ENCODE data around the gene IKZF3.
A peak's percentile ranks its signal among the peaks of the same experiment; 100 is the strongest.

Gene IKZF3

DNA sequence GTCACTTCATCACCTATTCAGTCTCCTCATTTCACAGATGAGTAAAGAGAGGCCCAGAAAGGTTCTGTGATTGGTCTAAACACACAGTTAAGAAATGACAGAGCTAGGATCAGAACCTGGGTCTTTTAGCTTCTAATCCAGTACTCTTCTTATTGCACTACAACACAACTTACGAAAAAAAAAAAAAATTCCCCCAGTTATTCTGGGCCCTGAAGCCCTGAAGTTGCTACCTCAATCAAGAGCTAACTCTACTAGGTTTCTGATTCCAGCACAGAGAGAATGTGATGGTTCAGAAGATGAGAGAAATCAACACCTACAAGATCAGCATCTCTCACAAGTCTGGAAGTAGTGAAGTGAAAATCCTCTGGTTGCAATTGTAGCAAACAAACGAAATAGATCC, 89.1 kb downstream of the IKZF3 start:
- no peak for DNase-seq (ENCODE audit: low read depth)
- TF ChIP-seq, protein P1, sequence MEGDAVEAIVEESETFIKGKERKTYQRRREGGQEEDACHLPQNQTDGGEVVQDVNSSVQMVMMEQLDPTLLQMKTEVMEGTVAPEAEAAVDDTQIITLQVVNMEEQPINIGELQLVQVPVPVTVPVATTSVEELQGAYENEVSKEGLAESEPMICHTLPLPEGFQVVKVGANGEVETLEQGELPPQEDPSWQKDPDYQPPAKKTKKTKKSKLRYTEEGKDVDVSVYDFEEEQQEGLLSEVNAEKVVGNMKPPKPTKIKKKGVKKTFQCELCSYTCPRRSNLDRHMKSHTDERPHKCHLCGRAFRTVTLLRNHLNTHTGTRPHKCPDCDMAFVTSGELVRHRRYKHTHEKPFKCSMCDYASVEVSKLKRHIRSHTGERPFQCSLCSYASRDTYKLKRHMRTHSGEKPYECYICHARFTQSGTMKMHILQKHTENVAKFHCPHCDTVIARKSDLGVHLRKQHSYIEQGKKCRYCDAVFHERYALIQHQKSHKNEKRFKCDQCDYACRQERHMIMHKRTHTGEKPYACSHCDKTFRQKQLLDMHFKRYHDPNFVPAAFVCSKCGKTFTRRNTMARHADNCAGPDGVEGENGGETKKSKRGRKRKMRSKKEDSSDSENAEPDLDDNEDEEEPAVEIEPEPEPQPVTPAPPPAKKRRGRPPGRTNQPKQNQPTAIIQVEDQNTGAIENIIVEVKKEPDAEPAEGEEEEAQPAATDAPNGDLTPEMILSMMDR (conservative IDR thresholded peaks at IDR 0.05; ENCODE audit: control insufficient read depth, insufficient read depth, low read depth, low read length) = no peak
- H3K4me3 ChIP-seq (ENCODE audit: control insufficient read depth, low read depth, low read length) = no peak overlapping the region

DNA sequence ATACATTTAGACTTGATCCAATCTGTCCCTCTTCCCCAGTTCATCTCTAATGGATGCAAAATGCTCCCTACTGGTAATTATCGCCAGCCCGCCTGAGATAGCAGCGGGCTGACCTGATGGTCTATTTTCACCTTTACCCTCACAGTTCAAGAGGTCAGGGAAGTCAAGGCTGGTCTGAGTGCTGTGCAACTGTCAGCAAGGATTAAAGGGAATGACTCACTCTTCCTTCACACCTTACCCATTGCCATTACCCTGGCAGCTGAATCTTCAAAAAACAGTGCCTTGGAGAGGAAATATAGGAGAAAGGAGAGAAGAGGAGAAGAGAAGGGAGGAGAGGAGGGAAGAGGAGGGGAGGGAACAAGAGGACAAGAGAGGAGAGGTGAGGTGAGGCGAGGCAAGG, 90.1 kb downstream of the IKZF3 start:
- no peak for DNase-seq (ENCODE audit: low read depth)
- TF ChIP-seq, protein P1 (conservative IDR thresholded peaks at IDR 0.05; ENCODE audit: control insufficient read depth, insufficient read depth, low read depth, low read length) = no peak
- H3K4me3 ChIP-seq (ENCODE audit: control insufficient read depth, low read depth, low read length) = no peak overlapping the region

DNA sequence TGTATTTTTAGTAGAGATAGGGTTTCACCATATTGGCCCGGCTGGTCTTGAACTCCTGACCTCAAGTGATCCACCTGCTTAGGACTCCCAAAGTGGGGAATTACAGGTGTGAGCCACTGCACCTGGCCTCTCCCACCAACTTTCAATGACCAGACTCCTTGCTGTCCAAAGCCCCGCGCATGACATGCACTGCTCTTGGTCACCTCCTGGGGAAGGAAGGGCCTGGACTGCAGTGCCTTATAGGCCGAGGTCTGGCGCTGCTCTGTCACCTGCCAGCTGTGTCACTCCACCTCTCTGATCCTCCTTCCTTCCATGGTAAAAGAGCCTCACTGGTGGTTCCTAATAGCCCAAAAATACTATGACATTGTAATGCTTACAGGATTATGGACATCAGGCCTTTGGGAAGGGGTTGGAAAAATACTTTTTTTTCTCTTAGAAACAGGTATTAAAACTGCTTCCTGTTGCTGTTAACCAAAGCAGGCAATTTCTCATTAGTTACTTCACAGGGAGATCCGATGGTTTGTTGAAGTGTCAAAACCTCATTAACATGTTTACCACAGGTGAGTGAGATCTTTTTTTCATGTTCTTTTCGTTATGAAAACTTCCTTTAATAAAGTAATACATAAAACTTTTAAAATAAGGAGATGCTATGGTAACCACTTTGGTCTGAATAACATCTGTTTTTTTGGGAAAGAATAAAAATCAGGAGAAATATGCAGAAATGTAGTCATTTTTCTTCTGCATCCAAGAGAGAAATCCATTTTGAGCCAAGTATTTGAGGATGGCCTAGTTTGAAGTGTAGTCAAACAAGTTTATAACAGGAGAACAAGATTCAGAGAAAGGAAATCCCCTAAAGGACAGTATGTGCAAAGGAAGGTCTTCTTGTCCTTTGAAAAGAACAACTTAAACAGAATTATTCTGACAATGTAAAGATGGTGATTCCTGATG, 90.9 kb downstream of the IKZF3 start:
- H3K4me3 ChIP-seq (ENCODE audit: control insufficient read depth, low read depth, low read length) = no peak overlapping the region

DNA sequence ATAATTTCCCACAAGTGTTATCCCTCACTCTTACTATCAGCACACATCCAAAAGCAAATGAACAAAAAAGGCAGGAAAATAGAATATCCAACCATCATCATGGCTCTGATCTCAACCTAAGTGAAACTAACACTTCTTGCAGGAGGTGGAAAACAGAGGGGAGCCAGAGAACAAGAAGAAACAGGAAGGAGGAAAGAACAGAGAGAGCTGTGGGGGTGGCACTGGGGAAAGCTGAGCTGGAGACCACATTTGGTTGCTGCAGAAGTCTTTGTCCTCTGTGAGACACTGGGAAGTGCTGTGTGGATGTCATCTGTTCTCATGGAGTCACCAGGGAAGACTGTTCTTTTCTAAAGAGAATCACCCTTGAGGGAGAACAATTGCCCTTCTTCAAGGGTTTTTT, 91.7 kb downstream of the IKZF3 start:
- no peak for DNase-seq (ENCODE audit: low read depth)
- TF ChIP-seq, protein P1 (conservative IDR thresholded peaks at IDR 0.05; ENCODE audit: control insufficient read depth, insufficient read depth, low read depth, low read length) = no peak
- no peak overlapping the region for H3K4me3 ChIP-seq (ENCODE audit: control insufficient read depth, low read depth, low read length)

More for the DNA sequence above, 90.9 kb downstream of the IKZF3 start:
- TF ChIP-seq, protein P1 (conservative IDR thresholded peaks at IDR 0.05; ENCODE audit: control insufficient read depth, insufficient read depth, low read depth, low read length) = no peak
- DNase-seq (ENCODE audit: low read depth) = no peak

DNA sequence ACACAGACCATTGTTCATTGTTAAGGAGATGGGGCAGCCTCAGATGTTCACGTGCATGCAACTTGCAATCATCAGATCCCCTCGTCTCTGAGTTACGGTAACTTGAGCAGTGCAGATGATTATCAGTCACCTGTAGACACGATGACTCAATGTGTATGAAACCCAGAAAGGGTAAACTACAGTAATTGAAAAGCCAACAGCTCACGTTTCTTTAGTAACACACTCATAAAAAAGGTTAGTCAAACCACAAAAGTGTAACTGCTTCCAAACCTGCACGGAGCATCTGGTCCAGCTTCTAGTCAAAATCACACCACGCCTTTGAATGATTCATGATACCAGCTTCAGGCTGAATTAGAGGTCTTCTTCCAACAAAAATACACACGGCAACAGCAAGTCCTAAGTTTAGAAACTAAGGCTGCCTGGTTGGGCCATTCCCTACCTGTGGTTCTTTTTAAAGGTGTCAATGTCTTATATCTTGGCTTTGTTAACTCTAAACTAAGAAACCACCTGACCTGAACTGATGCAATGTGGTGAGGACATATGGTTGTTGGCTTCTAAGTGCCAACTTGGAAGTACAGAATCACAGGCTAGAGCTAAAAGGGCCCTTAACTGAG, 94.0 kb downstream of the IKZF3 start:
- peak; percentile 39 for DNase-seq (ENCODE audit: low read depth)
- TF ChIP-seq, protein P1 (conservative IDR thresholded peaks at IDR 0.05; ENCODE audit: control insufficient read depth, insufficient read depth, low read depth, low read length) = no peak
- H3K4me3 ChIP-seq (ENCODE audit: control insufficient read depth, low read depth, low read length) = no peak overlapping the region

DNA sequence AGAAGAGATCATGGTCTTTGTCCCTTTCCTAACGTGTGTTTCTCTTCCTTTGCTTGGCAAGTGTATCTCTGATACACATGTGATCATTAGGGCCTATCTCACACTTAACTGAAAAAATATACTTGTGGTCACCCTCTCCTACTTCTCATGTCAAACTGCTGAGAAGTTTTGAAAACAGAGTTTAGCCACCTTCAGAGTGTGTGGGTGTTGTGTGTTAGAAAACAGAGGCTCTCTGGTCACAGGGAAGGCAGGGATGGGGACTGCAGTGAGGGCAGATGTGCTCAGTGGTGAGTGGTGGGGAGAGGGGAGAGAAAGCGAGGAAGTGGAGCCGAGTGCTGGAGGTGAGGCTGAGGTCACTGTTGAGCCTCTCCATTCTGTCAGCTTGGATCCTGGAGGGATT, 97.0 kb downstream of the IKZF3 start:
- TF ChIP-seq, protein P1 (conservative IDR thresholded peaks at IDR 0.05; ENCODE audit: control insufficient read depth, insufficient read depth, low read depth, low read length) = no peak
- no peak for DNase-seq (ENCODE audit: low read depth)
- H3K4me3 ChIP-seq (ENCODE audit: control insufficient read depth, low read depth, low read length) = no peak overlapping the region
